Measurements from ENCODE around the gene CUL5.
"Not testable (repeated sequence)": the region's sequence is repeated elsewhere in the genome, so short reads cannot be mapped to it uniquely, and the experiment has no call there.

The CUL5 gene

GRCh38 chr11:108117746-108118371 lies 109.2 kb downstream of the CUL5 start:
- DNase-seq, result peak; percentile 76

- DNase-seq, result not testable (repeated sequence)
Measured at GRCh38 chr11:108120936-108121273, 112.2 kb downstream of the CUL5 start.

- peak; percentile 91 for DNase-seq
Measured at GRCh38 chr11:108121274-108122155, 112.8 kb downstream of the CUL5 start, which contains the start of gene ACAT1. TSS of gene ACAT1 (plus strand) at chr11:108121567. CDS start at chr11:108121607, 40 bp downstream.

GRCh38 chr11:108122166-108122628 lies 113.5 kb downstream of the CUL5 start:
- DNase-seq, result peak; percentile 65

GRCh38 chr11:108125096-108125495 lies 116.4 kb downstream of the CUL5 start:
- no peak for DNase-seq

- no peak for DNase-seq
Measured at GRCh38 chr11:108128772-108129171, 120.1 kb downstream of the CUL5 start.

GRCh38 chr11:108131993-108132392 lies 123.3 kb downstream of the CUL5 start:
- no peak for DNase-seq

- DNase-seq, result not testable (repeated sequence)
Measured at GRCh38 chr11:108132993-108133538, 124.4 kb downstream of the CUL5 start.

GRCh38 chr11:108135845-108136544 lies 127.3 kb downstream of the CUL5 start:
- no peak for DNase-seq

- no peak for DNase-seq
Measured at GRCh38 chr11:108137212-108137611, 128.5 kb downstream of the CUL5 start.

GRCh38 chr11:108142304-108142703 lies 133.6 kb downstream of the CUL5 start:
- DNase-seq, result no peak

- no peak for DNase-seq
Measured at GRCh38 chr11:108144615-108145014, 135.9 kb downstream of the CUL5 start.

- no peak for DNase-seq
Measured at GRCh38 chr11:108147150-108147549, 138.5 kb downstream of the CUL5 start.

- no peak for DNase-seq
Measured at GRCh38 chr11:108148556-108148955, 139.9 kb downstream of the CUL5 start.

- DNase-seq, result no peak
Measured at GRCh38 chr11:108154591-108154990, 145.9 kb downstream of the CUL5 start.
